Kidney capillary endothelial cell (primary cell): ENCODE results near the gene UMOD.

Experiments
- DNase-seq: peaks from one replicate; pipeline ENCODE4 v3.0.0-alpha.2; 2018; ENCODE audit warnings: low spot score

The UMOD gene

GRCh38 chr16:20301840-20302239, 50.7 kb downstream of the UMOD start:
- peak; percentile 18 for DNase-seq

- DNase-seq = peak; percentile 57
These were observed 52.0 kb downstream of the UMOD start for GRCh38 chr16:20300312-20301097.

- DNase-seq = no peak
These were observed 54.1 kb downstream of the UMOD start for GRCh38 chr16:20298452-20298851.

- DNase-seq = no peak
These were observed 61.0 kb downstream of the UMOD start for GRCh38 chr16:20291208-20292206.

GRCh38 chr16:20289571-20289970, 62.9 kb downstream of the UMOD start:
- no peak for DNase-seq

GRCh38 chr16:20285993-20286499, 66.5 kb downstream of the UMOD start:
- no peak for DNase-seq
